ENCODE results near the gene ARID3A.

DNA sequence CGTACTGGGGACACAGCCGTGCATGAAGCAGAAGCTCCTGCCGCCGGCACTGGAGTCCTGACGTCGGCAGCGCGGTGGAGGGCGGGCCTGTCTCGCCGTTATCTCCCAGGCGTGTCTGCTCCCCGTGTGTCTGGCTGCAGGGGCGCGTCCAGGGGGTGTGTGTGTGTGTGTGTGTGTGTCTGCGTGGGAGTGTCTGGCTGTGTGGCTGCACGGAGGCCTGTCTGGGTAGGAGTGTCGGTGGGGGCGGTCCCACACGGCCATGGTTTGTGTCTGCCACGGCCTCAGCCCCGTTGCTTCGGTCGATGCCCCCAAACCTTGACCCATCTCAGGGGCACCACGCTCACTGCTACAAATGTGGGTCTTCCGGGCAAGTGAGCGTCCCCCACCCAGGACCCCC lies 18.3 kb downstream of the ARID3A start:
- TF ChIP-seq CTCF (IDR thresholded peaks at IDR 0.05) (no peak), POLR2AphosphoS5 (IDR thresholded peaks at IDR 0.05; ENCODE audit: low read depth, low read length) (no peak), REST (IDR thresholded peaks at IDR 0.05; ENCODE audit: insufficient read depth in 1 of 2, low read depth in 2 of 2, low read length in 1 of 2) (no peak), TCF7L2 (IDR thresholded peaks at IDR 0.05; ENCODE audit: low read depth, low read length) (no peak), SIN3A (IDR thresholded peaks at IDR 0.05; ENCODE audit: borderline replicate concordance, insufficient read depth, low read depth, low read length) (no peak)

Measured in Panc1 (cell line).